RKO (cell line): ENCODE results near the gene GHRHR.

Experiments
- DNase-seq: peaks from one replicate; pipeline ENCODE4 v3.0.0-alpha.2; 2016; ENCODE audit warnings: low spot score

Gene GHRHR

DNA sequence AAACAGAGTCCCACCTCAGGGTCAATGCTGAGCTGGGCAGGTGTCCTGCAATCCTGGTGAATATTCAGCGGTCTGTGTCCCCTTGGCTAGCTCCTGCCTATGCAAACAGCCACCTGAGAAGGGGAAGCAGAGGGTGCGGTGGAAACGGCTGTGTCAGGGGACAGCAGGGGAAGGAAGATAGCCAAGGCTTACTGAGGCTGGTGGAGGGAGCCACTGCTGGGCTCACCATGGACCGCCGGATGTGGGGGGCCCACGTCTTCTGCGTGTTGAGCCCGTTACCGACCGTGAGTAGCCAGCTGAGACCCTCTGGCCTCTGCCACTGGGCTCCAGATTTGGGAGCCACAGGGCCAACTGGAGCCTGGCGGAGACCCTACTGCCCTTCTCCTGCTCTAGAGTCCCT lies at the start of gene GHRHR:
TSS of gene GHRHR (plus strand) at position 112 of the 400 bp plus-strand sequence. CDS start at position 228, 116 bp downstream.
- no peak for DNase-seq

DNA sequence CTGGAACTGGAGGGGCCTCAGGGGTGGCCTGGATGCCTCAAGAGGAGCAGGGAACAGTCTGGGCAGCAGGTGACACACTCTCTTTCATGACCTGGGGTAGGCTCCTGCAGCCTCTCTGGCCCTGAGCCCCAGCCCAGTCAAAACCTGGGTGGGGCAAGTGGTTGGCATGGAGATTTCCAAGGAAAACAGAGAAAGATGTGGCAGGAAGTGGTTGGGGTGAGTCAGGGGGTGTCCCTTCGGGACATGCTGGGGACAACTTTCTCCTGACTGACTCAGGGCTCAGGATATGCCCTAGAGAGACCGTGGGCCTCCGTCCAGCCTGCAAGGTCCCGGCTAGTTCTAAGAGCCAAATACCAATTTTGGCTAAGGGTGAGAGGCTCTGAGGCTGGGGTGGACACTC lies 49.2 kb upstream of the GHRHR start:
- peak; percentile 45 for DNase-seq

DNA sequence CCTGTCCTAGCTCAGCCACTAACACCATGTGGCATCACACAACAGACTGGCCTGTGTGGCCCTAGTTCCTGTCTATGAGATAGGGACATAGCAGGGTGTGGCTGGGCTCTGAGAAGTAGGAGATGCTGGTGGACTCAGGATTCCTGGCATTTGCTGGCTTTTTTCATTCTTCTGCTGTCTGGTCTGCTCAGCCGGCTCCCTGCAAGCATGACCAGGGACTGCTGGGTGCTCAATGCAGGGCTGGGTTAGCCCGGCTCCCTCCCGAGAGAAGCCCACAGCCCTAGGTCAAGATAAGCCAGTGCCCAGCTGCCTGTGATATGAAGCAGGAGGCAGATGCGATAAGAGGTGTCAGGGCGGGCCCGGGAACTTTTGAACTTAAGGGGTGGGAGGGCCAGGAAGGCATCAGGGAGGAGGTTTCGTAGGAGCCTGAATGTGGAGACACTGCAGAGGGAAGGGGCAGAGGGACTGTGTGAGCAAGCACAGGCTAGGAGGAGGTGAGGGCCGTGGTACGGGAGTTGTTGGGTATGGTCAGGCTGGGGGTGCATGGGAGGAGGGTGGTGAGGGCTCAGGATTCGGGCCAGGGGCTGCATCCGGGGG lies 48.6 kb upstream of the GHRHR start:
- DNase-seq, result no peak

DNA sequence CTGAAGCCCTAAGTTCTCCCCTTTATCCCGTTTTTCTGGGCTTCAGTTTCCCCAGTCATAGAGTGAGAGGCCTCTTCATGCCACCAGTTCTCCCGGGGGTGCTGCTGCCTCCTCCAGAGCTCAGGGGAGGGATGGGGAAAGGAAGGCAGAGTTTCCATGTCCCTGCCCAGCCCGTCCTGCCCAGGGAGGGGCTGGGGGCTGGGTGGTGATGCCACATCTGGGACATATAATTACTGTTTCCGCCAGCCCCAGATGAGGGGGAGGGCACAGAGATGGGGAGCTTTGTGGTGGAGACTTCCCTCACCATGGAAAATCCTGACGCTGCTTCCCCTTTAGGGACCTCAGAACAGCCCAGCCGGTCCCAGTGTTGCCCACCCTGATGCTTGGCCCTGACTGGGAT lies 48.0 kb upstream of the GHRHR start:
- no peak for DNase-seq

DNA sequence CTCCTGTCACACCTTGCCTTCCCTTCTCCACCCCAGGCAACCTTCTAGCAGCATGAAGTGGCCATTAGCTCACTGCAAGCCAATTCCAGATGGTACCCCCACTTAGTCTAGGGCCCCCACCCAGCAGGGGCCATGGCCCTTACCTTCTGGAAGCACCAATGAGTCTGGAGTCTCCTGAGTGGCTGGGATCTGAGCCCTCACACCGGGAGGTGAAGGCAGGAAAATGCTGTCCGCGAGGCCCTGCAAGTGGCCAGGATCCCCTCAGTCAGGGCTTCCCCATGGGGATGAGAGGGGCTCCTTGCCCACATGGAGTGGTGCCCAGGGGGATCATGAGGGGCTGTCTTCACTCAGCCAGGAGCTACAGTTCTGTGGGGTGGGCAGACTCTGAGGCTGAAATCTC lies 47.5 kb upstream of the GHRHR start:
- no peak for DNase-seq

DNA sequence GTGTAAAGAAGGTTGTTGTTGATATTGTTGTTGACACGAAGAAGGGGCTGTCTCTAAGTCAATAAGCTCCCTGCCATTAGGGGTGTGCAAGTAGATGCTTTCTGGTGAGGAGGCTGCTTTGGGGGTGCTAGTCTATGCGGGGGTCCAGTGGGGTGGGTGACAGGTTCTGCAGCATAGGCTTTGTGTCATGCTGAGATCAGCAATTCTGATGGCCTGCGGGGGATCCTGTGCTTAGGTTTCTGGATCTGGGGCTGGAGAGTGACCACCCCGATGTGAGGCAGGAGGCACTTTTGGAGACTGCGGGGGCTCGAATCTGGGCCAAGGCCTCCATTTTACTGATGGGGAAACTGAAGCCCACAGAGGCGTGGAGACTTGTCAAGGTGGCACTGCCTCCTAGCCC lies 47.0 kb upstream of the GHRHR start:
- DNase-seq, result no peak

DNA sequence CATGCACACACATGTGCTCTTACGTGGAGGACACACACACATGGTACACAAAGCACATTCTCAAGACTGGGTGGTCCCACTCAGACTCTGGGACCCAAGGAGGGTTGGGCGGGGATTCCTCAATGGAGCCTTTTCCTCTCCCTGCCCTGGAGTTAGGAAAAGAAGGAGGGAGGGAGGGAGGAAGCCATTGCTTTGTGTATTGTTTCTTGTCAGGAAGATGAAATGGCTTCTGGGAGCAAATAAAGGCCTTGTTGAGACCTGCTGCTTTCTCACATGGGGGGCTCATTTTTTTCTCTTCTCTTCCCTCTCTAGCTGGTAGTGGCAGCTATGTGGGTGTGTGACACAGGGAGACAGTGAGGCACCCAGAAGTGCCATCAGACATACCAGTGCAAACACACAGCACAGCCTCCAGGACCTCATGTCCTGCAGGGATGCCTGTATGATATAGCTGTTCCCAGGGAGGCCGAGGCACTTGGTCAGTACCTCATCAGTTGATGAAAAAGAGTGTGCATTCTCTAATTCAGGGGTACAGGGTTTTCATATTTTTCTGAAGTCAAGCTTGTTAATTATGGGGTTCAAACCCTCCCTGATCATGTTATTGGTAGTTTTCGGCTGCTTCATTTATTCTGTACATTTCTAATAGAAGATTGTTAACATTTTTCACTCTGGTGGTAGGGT lies 46.4 kb upstream of the GHRHR start:
- DNase-seq, result no peak

DNA sequence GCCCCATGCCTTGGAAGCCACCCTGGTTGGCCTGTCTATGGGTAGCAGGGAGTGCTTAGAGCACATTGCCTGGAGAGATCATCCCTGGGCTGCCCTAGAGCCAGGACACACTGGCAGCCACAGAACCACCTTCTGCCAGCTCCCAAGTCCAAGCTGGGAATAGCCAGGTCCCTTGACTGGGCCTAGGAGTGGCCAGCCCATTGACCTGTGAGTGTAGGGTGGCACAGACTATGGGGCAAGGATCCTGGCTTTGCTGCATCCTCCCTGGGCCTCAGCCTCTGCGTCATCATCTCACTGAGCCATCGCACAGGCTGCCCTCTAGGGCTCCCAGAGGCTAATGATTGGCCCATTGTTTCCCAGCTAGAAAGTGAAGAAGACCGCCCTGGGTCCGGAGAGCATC lies 45.1 kb upstream of the GHRHR start:
- DNase-seq, result no peak

DNA sequence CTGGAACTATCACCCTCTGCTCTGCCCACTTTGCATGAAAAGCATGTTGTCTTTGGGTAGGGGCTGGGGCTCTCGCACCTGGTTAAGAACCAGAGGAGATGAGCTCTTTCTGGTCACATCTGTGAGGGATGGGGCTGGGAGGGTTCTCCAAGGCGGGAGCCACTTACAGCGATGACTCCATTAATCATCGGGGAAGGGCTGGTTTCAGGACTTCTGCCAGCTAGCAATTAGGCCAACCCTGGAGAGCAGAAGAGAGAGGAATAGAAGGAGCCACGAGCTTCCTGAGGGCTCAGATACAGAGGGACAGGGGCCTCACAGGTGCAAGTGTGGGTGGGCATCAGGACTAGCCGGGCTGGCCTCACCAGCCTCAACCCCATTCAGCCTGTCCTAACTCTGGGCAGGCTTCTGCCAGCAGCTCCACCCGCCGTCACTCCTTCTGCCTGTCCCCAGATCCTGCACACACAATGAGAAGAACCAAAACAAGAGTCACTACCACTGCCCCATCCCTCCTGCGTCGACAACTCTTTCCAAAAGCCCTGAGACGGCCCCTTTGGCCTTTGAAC lies 43.7 kb upstream of the GHRHR start:
- DNase-seq, result no peak

DNA sequence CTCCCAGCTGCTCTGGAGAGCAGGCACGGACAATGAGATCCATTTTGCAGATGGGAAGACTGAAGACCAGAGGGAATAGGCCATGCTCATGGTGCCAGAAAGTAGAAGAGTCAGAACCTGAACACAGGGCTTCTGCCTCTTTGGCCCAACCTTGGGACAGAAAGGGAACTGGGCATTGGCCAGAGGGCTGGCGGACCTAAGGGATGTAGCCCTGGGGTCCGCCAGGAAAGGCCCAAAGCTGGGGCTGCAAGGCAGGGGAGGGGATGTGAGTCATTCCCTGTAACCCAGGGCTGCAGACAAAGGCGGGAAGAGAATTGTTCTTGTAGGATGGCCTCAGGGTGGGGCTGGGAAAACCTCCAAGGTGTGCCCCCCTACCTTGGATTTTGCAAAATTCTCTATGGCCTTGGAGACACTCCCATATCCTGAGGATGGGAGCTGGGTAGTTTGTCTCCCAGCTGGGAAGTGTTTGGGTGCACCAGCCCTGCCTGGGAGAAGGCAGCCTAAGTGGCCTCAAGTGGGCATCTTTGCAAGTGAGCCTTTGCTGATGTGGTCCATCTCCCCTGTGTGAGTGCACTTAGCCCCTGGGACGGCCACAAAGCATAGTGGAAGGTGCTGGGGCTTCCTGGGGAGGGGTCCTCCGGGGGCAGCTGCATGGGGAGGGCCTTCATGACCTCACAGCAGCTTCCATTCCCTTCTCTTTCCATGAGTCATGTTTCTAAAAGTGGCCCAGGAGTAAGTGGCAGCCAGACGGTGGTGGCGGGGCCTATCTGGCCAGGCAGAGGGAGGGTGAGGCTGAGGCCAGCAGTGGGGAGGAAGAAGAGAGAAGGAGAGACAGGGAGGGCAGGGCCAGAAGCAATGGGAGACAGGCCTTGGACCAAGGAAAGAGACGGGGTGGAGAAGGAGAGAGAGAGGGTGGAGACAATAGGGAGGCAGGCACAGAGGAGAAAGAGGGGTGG lies 42.9 kb upstream of the GHRHR start:
- no peak for DNase-seq

DNA sequence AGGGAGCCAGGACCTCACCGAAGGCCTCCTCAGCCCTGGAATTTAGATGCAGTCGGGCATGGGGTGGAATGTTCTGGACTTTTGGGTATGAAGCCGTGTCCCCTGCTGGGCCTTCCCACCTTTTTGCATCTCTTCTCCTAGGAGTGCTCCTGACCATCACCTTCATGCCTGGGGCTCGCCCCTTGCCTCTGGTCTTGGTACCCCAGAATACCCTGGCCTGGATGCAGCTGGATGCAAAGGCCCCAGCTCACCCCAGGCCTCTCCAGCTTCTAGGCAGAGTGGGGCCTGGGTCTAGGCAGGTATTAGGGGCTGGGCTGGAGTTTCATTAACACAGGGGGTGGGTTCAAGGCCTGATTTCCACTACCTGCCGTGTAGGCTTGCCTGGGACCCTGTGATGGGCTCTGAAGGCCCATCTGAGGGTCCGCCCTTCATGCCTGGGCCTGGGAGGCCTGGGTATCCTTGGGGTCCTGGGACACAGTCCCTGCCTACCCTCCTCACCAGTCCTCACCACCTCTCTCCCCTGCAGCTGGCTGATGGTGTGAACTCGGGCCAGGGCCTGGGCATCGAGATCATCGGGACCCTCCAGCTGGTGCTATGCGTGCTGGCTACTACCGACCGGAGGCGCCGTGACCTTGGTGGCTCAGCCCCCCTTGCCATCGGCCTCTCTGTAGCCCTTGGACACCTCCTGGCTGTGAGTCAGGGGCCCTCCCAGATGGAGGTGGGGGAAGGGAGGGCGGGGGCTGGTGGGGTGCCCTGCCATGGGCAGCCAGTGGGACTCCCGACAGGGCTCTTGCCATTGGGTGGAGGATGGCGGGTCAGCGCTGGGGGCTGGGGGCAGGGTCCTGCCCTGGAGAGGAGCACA lies 42.0 kb upstream of the GHRHR start:
- no peak for DNase-seq

DNA sequence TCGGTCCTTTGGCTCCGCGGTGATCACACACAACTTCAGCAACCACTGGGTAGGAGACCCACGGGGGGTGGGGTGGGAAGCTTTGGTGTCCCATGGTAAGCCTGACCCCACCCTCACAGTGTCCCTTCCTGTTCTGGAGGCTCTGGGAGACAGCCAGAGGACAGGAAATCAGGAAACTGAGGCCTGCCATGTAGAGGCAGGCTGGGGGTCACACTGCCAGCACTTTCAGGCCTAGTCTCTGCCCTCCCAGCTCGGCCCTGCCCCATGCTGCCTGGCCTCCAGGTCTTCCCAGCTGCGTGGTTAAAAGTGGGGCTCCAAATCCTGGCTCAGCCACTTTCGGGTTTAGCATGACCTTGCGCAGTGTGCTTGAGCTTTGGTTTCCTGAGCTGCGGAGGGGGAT lies 41.2 kb upstream of the GHRHR start:
- no peak for DNase-seq

DNA sequence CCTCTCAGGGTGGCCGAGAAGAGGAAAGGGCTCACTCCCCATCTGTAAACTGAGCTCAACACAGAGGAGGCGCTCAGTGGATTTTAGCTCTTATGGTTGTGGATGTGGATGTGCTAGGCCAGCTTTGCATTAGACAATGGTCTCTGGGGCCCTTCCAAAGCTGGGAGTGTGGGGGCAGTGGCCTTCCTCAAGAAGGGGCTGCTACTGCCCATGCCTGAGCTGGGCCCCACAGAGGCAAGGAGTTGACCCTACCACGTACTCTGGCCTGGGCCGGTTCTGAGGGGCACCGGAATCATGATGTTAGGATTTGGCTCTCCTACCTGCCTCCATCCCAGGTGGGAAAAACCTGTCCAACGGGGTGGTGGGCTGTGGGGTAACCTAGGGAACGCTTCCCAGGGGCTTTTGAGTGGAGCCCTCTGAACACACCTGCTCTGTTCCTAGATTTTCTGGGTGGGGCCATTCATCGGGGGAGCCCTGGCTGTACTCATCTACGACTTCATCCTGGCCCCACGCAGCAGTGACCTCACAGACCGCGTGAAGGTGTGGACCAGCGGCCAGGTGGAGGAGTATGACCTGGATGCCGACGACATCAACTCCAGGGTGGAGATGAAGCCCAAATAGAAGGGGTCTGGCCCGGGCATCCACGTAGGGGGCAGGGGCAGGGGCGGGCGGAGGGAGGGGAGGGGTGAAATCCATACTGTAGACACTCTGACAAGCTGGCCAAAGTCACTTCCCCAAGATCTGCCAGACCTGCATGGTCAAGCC lies 40.6 kb upstream of the GHRHR start:
- no peak for DNase-seq

DNA sequence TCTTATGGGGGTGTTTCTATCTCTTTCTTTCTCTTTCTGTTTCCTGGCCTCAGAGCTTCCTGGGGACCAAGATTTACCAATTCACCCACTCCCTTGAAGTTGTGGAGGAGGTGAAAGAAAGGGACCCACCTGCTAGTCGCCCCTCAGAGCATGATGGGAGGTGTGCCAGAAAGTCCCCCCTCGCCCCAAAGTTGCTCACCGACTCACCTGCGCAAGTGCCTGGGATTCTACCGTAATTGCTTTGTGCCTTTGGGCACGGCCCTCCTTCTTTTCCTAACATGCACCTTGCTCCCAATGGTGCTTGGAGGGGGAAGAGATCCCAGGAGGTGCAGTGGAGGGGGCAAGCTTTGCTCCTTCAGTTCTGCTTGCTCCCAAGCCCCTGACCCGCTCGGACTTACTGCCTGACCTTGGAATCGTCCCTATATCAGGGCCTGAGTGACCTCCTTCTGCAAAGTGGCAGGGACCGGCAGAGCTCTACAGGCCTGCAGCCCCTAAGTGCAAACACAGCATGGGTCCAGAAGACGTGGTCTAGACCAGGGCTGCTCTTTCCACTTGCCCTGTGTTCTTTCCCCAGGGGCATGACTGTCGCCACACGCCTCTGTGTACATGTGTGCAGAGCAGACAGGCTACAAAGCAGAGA lies 39.9 kb upstream of the GHRHR start:
- DNase-seq, result no peak

DNA sequence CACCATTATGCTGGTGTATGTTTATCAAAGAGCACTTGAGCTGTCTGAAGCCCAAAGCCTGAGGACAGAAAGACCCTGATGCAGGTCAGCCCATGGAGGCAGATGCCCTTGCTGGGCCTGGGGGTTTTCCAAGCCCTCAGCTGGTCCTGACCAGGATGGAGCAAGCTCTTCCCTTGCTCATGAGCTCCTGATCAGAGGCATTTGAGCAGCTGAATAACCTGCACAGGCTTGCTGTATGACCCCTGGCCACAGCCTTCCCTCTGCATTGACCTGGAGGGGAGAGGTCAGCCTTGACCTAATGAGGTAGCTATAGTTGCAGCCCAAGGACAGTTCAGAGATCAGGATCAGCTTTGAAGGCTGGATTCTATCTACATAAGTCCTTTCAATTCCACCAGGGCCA lies 39.1 kb upstream of the GHRHR start:
- DNase-seq, result no peak

DNA sequence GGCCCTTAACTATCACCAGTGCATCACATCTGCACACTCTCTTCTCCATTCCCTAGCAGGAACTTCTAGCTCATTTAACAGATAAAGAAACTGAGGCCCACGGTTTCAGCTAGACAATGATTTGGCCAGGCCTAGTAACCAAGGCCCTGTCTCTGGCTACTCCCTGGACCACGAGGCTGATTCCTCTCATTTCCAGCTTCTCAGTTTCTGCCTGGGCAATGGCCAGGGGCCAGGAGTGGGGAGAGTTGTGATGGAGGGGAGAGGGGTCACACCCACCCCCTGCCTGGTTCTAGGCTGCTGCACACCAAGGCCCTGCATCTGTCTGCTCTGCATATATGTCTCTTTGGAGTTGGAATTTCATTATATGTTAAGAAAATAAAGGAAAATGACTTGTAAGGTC lies 38.6 kb upstream of the GHRHR start:
- no peak for DNase-seq

DNA sequence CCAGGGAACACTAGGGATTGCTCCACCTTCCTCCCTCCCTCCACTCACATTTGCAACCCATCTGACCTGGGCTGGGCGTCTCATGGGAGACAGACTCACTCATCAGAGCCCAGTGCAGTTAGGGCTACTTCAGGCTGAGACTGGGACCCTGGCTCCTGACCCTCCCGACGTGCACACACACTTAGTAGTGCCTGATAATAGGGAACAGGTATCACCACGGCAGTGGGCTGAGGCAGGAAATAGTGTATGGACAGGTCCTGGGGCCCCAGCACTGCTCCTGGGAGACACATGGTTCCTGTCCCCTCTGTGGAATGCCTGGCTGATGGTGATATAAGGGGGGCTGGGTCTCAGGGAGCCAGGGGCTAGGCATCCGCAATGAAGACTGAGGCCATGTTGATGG lies 37.8 kb upstream of the GHRHR start:
- no peak for DNase-seq

DNA sequence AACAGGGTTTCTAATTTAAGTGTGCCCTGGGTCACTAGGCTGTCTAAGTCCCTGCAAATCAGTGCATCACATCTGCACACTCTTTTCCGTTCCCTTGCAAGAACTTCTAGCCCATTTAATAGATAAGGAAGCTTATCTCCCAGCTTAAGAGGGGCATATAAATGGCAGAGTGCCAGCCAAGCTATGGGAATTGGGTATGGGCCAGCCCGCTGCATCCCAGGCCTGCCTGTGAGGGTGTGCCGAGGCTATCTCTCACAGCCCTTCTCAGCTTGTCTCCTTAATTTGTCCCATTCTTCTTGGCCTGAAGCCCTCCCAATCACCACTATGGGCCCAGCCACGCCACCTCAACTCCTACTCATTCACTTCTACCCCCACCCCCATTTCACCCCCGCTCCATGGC lies 37.4 kb upstream of the GHRHR start:
- DNase-seq, result no peak

DNA sequence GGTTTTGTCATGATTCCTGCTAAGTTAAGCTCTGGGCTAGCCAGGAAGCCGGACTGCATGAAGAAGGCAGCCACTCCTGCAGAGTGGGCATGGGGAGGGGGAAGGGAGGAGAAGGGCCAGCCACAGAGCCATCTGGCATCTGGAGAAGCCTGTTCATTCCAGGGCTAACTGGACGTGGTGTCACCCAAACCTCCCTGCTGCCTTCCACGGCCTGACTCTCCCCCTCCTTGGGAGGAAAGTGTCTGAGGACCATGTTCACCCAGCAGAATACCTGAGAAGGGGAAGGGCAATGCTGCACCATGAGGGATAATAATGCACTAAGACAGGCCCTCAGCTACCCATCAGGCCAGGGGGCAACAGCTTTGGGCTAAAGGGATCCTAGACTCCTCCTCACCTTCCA lies 36.7 kb upstream of the GHRHR start:
- DNase-seq, result no peak

DNA sequence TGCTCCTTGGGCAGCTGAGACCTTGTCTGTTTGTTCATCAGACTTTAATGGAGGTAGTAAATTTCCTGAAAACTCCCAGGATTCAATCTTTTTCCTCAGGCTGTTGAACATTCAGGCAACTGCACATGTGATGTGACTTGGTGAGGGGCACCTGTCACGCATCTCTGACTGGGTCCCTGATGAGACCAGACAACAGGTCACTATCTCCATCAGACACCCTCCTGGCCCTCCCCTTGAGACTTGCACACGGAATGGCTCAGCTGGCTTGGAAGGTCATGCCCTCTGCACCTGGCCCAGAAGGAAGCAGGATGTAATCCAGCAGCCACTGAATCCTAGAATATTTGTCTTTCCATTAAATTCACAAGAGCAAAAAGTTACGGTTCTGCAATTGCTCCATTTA lies 36.2 kb upstream of the GHRHR start:
- DNase-seq, result no peak
